ENCODE data around the gene NR1D2. TPM values are rescaled to one million over a fixed set of nuclear protein-coding genes. Genes with fewer than 3 reads are reported as not detected.
"Not testable (repeated sequence)": the region's sequence is repeated elsewhere in the genome, so short reads cannot be mapped to it uniquely, and the experiment has no call there.

The NR1D2 gene
- polyA plus RNA-seq, 1 experiment: 29.1 TPM

GRCh38 chr3:24018784-24019570 lies 73.9 kb downstream of the NR1D2 start:
- Histone ChIP-seq H3K27me3 (ENCODE audit: control insufficient read depth, insufficient read depth, low read length) (peaks cover 3% of the 10 kb centered on the region), H3K4me3 (ENCODE audit: low read depth, low read length) (no peak overlapping the region), H3K27ac (ENCODE audit: low read depth, low read length) (no peak overlapping the region), H3K9me3 (ENCODE audit: control insufficient read depth, insufficient read depth, low read length) (no peaks in the 10 kb centered on the region)
- ChIA-PET POLR2A (no interaction called here), CTCF (no interaction called here)
- no peak for TF ChIP-seq CTCF (IDR thresholded peaks at IDR 0.05; ENCODE audit: low read depth, low read length)
- DNase-seq (ENCODE audit: low read depth, low spot score): no peak

- ChIA-PET CTCF (no interaction called here), POLR2A (no interaction called here)
- no peak for TF ChIP-seq CTCF (IDR thresholded peaks at IDR 0.05; ENCODE audit: low read depth, low read length)
- no peak for DNase-seq (ENCODE audit: low read depth, low spot score)
- H3K27me3 ChIP-seq (ENCODE audit: control insufficient read depth, insufficient read depth, low read length): peaks cover 3% of the 10 kb centered on the region
- no peak overlapping the region for H3K4me3 ChIP-seq (ENCODE audit: low read depth, low read length)
- H3K9me3 ChIP-seq (ENCODE audit: control insufficient read depth, insufficient read depth, low read length): no peaks in the 10 kb centered on the region
- no peak overlapping the region for H3K27ac ChIP-seq (ENCODE audit: low read depth, low read length)
Observed at GRCh38 chr3:24019585-24019984, 74.5 kb downstream of the NR1D2 start.

- CTCF ChIA-PET: no interaction called here
- H3K4me3 ChIP-seq (ENCODE audit: low read depth, low read length): no peak overlapping the region
- DNase-seq (ENCODE audit: low read depth, low spot score): no peak
- no peaks in the 10 kb centered on the region for H3K9me3 ChIP-seq (ENCODE audit: control insufficient read depth, insufficient read depth, low read length)
- POLR2A ChIA-PET: no interaction called here
- H3K27ac ChIP-seq (ENCODE audit: low read depth, low read length): no peak overlapping the region
- TF ChIP-seq CTCF (IDR thresholded peaks at IDR 0.05; ENCODE audit: low read depth, low read length): no peak
- peaks cover 3% of the 10 kb centered on the region for H3K27me3 ChIP-seq (ENCODE audit: control insufficient read depth, insufficient read depth, low read length)
Observed at GRCh38 chr3:24020036-24020691, 75.1 kb downstream of the NR1D2 start.

- H3K27ac ChIP-seq (ENCODE audit: low read depth, low read length): no peak overlapping the region
- no peak for TF ChIP-seq CTCF (IDR thresholded peaks at IDR 0.05; ENCODE audit: low read depth, low read length)
- no peak overlapping the region for H3K4me3 ChIP-seq (ENCODE audit: low read depth, low read length)
- H3K27me3 ChIP-seq (ENCODE audit: control insufficient read depth, insufficient read depth, low read length): no peaks in the 10 kb centered on the region
- DNase-seq (ENCODE audit: low read depth, low spot score): no peak
- no peaks in the 10 kb centered on the region for H3K9me3 ChIP-seq (ENCODE audit: control insufficient read depth, insufficient read depth, low read length)
- CTCF ChIA-PET: no interaction called here
- POLR2A ChIA-PET: no interaction called here
Observed at GRCh38 chr3:24023197-24023596, 78.1 kb downstream of the NR1D2 start.

- no peak overlapping the region for H3K27ac ChIP-seq (ENCODE audit: low read depth, low read length)
- H3K27me3 ChIP-seq (ENCODE audit: control insufficient read depth, insufficient read depth, low read length): no peaks in the 10 kb centered on the region
- CTCF ChIA-PET: no interaction called here
- no peak for TF ChIP-seq CTCF (IDR thresholded peaks at IDR 0.05; ENCODE audit: low read depth, low read length)
- no peak for DNase-seq (ENCODE audit: low read depth, low spot score)
- no peaks in the 10 kb centered on the region for H3K9me3 ChIP-seq (ENCODE audit: control insufficient read depth, insufficient read depth, low read length)
- POLR2A ChIA-PET: no interaction called here
- H3K4me3 ChIP-seq (ENCODE audit: low read depth, low read length): no peak overlapping the region
Observed at GRCh38 chr3:24025805-24026204, 80.7 kb downstream of the NR1D2 start.

GRCh38 chr3:24026665-24027064 lies 81.6 kb downstream of the NR1D2 start:
- POLR2A ChIA-PET; H3K4me3 ChIP-seq (ENCODE audit: low read depth, low read length); CTCF ChIA-PET; DNase-seq (ENCODE audit: low read depth, low spot score); H3K27ac ChIP-seq (ENCODE audit: low read depth, low read length); H3K9me3 ChIP-seq (ENCODE audit: control insufficient read depth, insufficient read depth, low read length); H3K27me3 ChIP-seq (ENCODE audit: control insufficient read depth, insufficient read depth, low read length): not testable (repeated sequence)
